SKM-1 treated with dmso at 0.1 percent for 144 hours (cell line): ENCODE measurements around the gene PWWP2B.

Experiments used
- DNase-seq: peaks from one replicate; lab custom pipeline; 2025; ENCODE audit not compliant: unreplicated experiment; lab: John Stamatoyannopoulos, UW

Gene PWWP2B

DNA sequence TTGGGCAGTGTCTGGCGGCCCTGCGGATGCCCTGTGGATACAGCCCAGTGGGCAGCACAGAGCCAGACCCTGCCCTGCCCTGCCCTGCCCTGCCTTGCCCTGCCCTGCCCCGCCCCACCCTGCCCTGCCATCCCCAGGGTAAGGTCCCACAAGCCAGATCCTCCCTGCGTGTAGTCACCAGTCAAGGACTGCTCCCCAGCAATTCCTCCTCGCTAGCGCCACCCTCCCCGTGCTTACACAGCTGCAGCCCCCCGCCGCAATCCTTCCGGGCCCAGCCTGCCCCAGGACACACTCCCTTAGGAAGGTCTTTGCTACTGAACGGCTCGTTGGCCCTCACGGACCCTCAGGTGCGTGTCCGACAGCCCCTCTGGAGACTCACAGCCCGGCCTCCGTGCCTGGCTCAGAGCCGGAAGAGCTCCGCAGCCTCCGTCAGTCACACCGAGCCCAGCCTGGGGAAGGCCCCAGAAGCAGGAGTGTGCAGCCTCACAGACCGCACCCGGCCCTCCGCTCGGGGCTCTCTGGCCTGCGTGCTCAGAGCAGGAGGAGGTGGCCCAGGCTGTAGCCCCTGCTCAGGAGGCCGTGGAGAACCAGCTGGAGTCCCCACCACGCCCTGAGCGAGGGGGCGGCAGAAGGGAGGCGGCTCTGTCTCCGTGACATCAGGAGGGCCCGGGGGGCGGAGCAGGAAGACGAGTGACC is 68.3 kb downstream of the PWWP2B start:
- DNase-seq = no peak

DNA sequence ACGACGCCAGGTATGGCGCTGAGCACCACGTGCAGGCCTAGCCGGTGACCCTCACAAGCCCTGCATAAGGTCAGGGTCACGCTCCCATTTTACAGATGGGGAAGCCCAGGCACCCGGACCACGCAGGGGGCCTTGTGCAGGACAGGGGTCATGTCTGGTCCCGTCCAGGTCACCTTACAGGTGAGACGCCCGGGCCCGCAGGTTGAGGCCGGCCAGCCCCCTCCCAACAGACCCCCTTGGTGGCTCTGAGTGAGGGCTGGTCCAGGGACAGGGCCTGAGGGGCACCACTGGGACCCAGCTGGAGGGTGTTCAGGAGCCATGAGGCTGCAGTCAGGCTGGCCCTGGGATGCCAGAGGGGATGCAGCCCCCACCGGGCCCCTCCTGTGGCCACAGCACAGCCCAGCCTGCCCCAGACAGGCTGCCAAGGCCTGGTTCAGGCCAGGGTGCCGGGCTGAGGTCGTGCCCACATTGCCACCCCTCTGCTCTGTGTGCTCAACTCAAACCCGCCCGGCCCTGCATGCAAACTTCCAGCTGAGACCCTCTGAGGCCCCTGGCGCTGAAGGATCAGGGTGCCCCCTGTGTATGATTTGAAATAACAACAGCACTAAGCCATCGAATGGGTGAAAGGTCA is 69.0 kb downstream of the PWWP2B start:
- DNase-seq = no peak

DNA sequence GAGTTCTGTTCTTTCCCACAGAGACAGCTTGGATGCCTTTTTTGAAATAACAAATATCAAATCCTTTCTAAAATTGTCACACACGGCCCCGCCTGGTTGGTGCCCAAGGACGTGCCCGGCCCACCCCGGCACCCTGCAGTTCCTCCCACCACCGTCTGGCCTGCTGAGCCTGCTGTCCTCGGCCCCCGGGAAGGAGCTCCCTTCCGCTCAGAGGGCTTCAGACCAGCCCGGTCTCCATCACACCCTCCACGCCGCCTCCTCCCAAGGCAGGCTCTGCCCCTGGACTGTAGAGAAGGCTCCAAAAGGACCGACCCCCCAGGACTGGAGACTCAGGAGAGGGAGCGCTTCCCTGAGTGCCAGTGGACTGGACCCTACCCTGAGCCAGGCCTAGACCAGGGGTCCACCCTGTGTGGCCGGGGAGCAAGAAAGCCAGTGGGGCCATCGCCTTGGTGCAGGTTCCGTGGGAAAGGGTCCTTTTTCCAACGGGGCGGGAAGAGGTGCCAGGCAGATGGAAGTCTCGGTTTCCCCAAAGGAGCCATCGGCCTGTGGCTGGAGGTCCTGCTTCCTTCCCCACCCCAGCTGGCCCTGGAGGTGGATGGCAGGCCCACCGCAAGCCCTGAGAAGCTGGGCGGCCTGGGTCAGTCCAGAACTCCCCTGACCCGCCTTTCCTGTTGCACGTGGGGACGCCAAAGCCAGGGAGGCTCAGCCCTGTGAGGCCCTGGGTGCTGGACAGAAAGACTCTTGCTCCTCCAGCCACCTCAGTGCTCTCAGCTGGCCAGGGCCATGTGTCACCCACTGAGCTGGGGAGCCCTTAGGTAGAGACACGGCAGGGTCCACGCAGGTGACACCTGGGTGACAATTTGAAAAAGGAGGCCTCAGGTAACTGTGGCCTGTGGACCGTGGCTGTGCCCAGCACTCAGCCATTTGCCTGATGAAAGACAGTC is 69.8 kb downstream of the PWWP2B start:
- no peak for DNase-seq
